ENCODE data around the gene AP3B2. TPM values are rescaled to one million over a fixed set of nuclear protein-coding genes. Genes with fewer than 3 reads are reported as not detected.
"Not testable (repeated sequence)": the region's sequence is repeated elsewhere in the genome, so short reads cannot be mapped to it uniquely, and the experiment has no call there.

Gene AP3B2
- total RNA-seq, 1 donor from 2014 or later, result 0.84 TPM

- no peak for ATAC-seq
- intact Hi-C loops (cut with micrococcal nuclease), result no loop called here
- DNase-seq, result no peak
Observed at GRCh38 chr15:82653483-82654168, 56.0 kb downstream of the AP3B2 start.

GRCh38 chr15:82651708-82652107, 58.0 kb downstream of the AP3B2 start:
- ATAC-seq, result no peak
- intact Hi-C loops (cut with micrococcal nuclease), result no loop called here
- no peak for DNase-seq

- ATAC-seq (no peak), DNase-seq (no peak)
- intact Hi-C loops (cut with micrococcal nuclease), result no loop called here
Observed at GRCh38 chr15:82650046-82650670, 59.5 kb downstream of the AP3B2 start.

GRCh38 chr15:82649226-82649999, 60.3 kb downstream of the AP3B2 start:
- intact Hi-C loops (cut with micrococcal nuclease), result no loop called here
- ATAC-seq, result no peak
- DNase-seq, result no peak

GRCh38 chr15:82648257-82649103, 61.2 kb downstream of the AP3B2 start:
- peak; percentile 27 for ATAC-seq
- DNase-seq, result no peak
- intact Hi-C loops (cut with micrococcal nuclease), result no loop called here

- peak; percentile 52 for ATAC-seq
- DNase-seq, result no peak
- intact Hi-C loops (cut with micrococcal nuclease), result no loop called here
Observed at GRCh38 chr15:82647835-82648256, 61.8 kb downstream of the AP3B2 start.

GRCh38 chr15:82647045-82647834, 62.4 kb downstream of the AP3B2 start, which contains the start of gene CPEB1:
TSS of gene CPEB1 (minus strand) at chr15:82647363. CDS start at chr15:82628459, 18,904 bp downstream.
- intact Hi-C loops (cut with micrococcal nuclease), result no loop called here
- ATAC-seq (peak; percentile 93), DNase-seq (peak; percentile 75)

GRCh38 chr15:82646250-82647044, 63.2 kb downstream of the AP3B2 start:
- DNase-seq (peak; percentile 31), ATAC-seq (no peak)
- intact Hi-C loops (cut with micrococcal nuclease), result no loop called here

- ATAC-seq; intact Hi-C loops (cut with micrococcal nuclease): not testable (repeated sequence)
Observed at GRCh38 chr15:82644967-82645852, 64.5 kb downstream of the AP3B2 start.

GRCh38 chr15:82643992-82644391, 65.7 kb downstream of the AP3B2 start:
- ATAC-seq, result no peak
- intact Hi-C loops (cut with micrococcal nuclease), result no loop called here
- no peak for DNase-seq

More at GRCh38 chr15:82644967-82645852, 64.5 kb downstream of the AP3B2 start:
- not testable (repeated sequence) for DNase-seq

- no peak for ATAC-seq
- intact Hi-C loops (cut with micrococcal nuclease), result no loop called here
- DNase-seq, result no peak
Observed at GRCh38 chr15:82642656-82643055, 67.0 kb downstream of the AP3B2 start.

GRCh38 chr15:82641129-82641798, 68.4 kb downstream of the AP3B2 start:
- ATAC-seq (no peak), DNase-seq (no peak)
- intact Hi-C loops (cut with micrococcal nuclease), result no loop called here

GRCh38 chr15:82640672-82641071, 69.0 kb downstream of the AP3B2 start:
- DNase-seq (no peak), ATAC-seq (no peak)
- intact Hi-C loops (cut with micrococcal nuclease), result no loop called here

- no peak for DNase-seq
- intact Hi-C loops (cut with micrococcal nuclease), result no loop called here
- ATAC-seq, result no peak
Observed at GRCh38 chr15:82635798-82636197, 73.9 kb downstream of the AP3B2 start.

GRCh38 chr15:82630033-82630432, 79.6 kb downstream of the AP3B2 start:
- DNase-seq, result no peak
- no peak for ATAC-seq
- intact Hi-C loops (cut with micrococcal nuclease), result no loop called here

- intact Hi-C loops (cut with micrococcal nuclease), result no loop called here
- no peak for ATAC-seq
- DNase-seq, result no peak
Observed at GRCh38 chr15:82625136-82625535, 84.5 kb downstream of the AP3B2 start.

Data from left ventricle myocardium superior (tissue), 1 donor.